ENCODE data around the gene TNFRSF1B. TPM values are rescaled to one million over a fixed set of nuclear protein-coding genes. Genes with fewer than 3 reads are reported as not detected.

Gene TNFRSF1B
- total RNA-seq, 2 experiments from 2014 or later: 187 to 193 TPM

GRCh38 chr1:12136916-12137610 lies 29.7 kb upstream of the TNFRSF1B start:
- Mint-ChIP-seq H3K4me3 (no peak overlapping the region), H3K27me3 (no peaks in the 10 kb centered on the region), H3K9me3 (no peaks in the 10 kb centered on the region), H3K27ac (no peak overlapping the region), H3K36me3 (no peaks in the 10 kb centered on the region), H3K4me1 (peaks cover 22% of the 10 kb centered on the region)
- DNase-seq: no peak

GRCh38 chr1:12138196-12139168 lies 28.3 kb upstream of the TNFRSF1B start:
- no peaks in the 10 kb centered on the region for H3K9me3 Mint-ChIP-seq

GRCh38 chr1:12140016-12140415 lies 26.8 kb upstream of the TNFRSF1B start:
- Mint-ChIP-seq H3K36me3 (no peaks in the 10 kb centered on the region), H3K4me3 (no peak overlapping the region), H3K9me3 (no peaks in the 10 kb centered on the region), H3K27ac (no peak overlapping the region), H3K27me3 (no peaks in the 10 kb centered on the region), H3K4me1 (peaks cover 18% of the 10 kb centered on the region)
- no peak for DNase-seq

More at GRCh38 chr1:12138196-12139168, 28.3 kb upstream of the TNFRSF1B start:
- no peaks in the 10 kb centered on the region for H3K27me3 Mint-ChIP-seq
- H3K36me3 Mint-ChIP-seq: no peaks in the 10 kb centered on the region
- H3K4me3 Mint-ChIP-seq: no peak overlapping the region
- H3K27ac Mint-ChIP-seq: no peak overlapping the region
- peaks cover 15% of the 10 kb centered on the region for H3K4me1 Mint-ChIP-seq
- DNase-seq: no peak

- H3K27ac Mint-ChIP-seq: no peak overlapping the region
Measured at GRCh38 chr1:12140515-12141162, 26.2 kb upstream of the TNFRSF1B start.

GRCh38 chr1:12141163-12141850 lies 25.5 kb upstream of the TNFRSF1B start:
- Mint-ChIP-seq H3K27me3 (no peaks in the 10 kb centered on the region), H3K4me1 (peaks cover 26% of the 10 kb centered on the region), H3K4me3 (no peak overlapping the region), H3K36me3 (no peaks in the 10 kb centered on the region), H3K9me3 (no peaks in the 10 kb centered on the region), H3K27ac (no peak overlapping the region)
- DNase-seq: no peak

More at GRCh38 chr1:12140515-12141162, 26.2 kb upstream of the TNFRSF1B start:
- no peaks in the 10 kb centered on the region for H3K36me3 Mint-ChIP-seq
- H3K27me3 Mint-ChIP-seq: no peaks in the 10 kb centered on the region
- no peaks in the 10 kb centered on the region for H3K9me3 Mint-ChIP-seq
- H3K4me3 Mint-ChIP-seq: no peak overlapping the region
- H3K4me1 Mint-ChIP-seq: peaks cover 24% of the 10 kb centered on the region
- no peak for DNase-seq

- Mint-ChIP-seq H3K4me3 (no peak overlapping the region), H3K4me1 (peaks cover 36% of the 10 kb centered on the region), H3K9me3 (no peaks in the 10 kb centered on the region), H3K36me3 (no peaks in the 10 kb centered on the region), H3K27ac (no peak overlapping the region), H3K27me3 (no peaks in the 10 kb centered on the region)
- DNase-seq: no peak
Measured at GRCh38 chr1:12142141-12142823, 24.5 kb upstream of the TNFRSF1B start.

- Mint-ChIP-seq H3K27me3 (no peaks in the 10 kb centered on the region), H3K4me1 (peaks cover 40% of the 10 kb centered on the region), H3K27ac (peak overlapping the region; percentile 77), H3K4me3 (no peak overlapping the region), H3K9me3 (no peaks in the 10 kb centered on the region), H3K36me3 (no peaks in the 10 kb centered on the region)
- DNase-seq: no peak
Measured at GRCh38 chr1:12142891-12143630, 23.7 kb upstream of the TNFRSF1B start.

- peaks cover 47% of the 10 kb centered on the region for H3K4me1 Mint-ChIP-seq
- no peak for DNase-seq
- no peaks in the 10 kb centered on the region for H3K36me3 Mint-ChIP-seq
- H3K27ac Mint-ChIP-seq: peak overlapping the region; percentile 77
- no peaks in the 10 kb centered on the region for H3K9me3 Mint-ChIP-seq
- no peaks in the 10 kb centered on the region for H3K27me3 Mint-ChIP-seq
- no peak overlapping the region for H3K4me3 Mint-ChIP-seq
Measured at GRCh38 chr1:12143631-12144155, 23.1 kb upstream of the TNFRSF1B start.

GRCh38 chr1:12144236-12144635 lies 22.6 kb upstream of the TNFRSF1B start:
- peaks cover 51% of the 10 kb centered on the region for H3K4me1 Mint-ChIP-seq
- peak overlapping the region; percentile 77 for H3K27ac Mint-ChIP-seq
- no peak overlapping the region for H3K4me3 Mint-ChIP-seq
- no peaks in the 10 kb centered on the region for H3K27me3 Mint-ChIP-seq
- no peak for DNase-seq
- H3K36me3 Mint-ChIP-seq: peaks cover 3% of the 10 kb centered on the region
- peaks cover 3% of the 10 kb centered on the region for H3K9me3 Mint-ChIP-seq

GRCh38 chr1:12144969-12145368 lies 21.8 kb upstream of the TNFRSF1B start:
- peaks cover 10% of the 10 kb centered on the region for H3K36me3 Mint-ChIP-seq
- H3K27ac Mint-ChIP-seq: no peak overlapping the region
- peaks cover 56% of the 10 kb centered on the region for H3K4me1 Mint-ChIP-seq
- H3K27me3 Mint-ChIP-seq: no peaks in the 10 kb centered on the region
- DNase-seq: no peak
- H3K4me3 Mint-ChIP-seq: no peak overlapping the region
- peaks cover 10% of the 10 kb centered on the region for H3K9me3 Mint-ChIP-seq

- Mint-ChIP-seq H3K4me1 (peaks cover 64% of the 10 kb centered on the region), H3K27ac (no peak overlapping the region), H3K27me3 (no peaks in the 10 kb centered on the region), H3K9me3 (peaks cover 11% of the 10 kb centered on the region), H3K4me3 (no peak overlapping the region), H3K36me3 (peaks cover 12% of the 10 kb centered on the region)
- no peak for DNase-seq
Measured at GRCh38 chr1:12145616-12146342, 21.0 kb upstream of the TNFRSF1B start.

GRCh38 chr1:12146343-12147112 lies 20.3 kb upstream of the TNFRSF1B start:
- H3K27ac Mint-ChIP-seq: peak overlapping the region; percentile 2
- H3K4me1 Mint-ChIP-seq: peaks cover 71% of the 10 kb centered on the region
- H3K4me3 Mint-ChIP-seq: no peak overlapping the region
- H3K9me3 Mint-ChIP-seq: peaks cover 16% of the 10 kb centered on the region
- no peak for DNase-seq
- peaks cover 17% of the 10 kb centered on the region for H3K36me3 Mint-ChIP-seq
- no peaks in the 10 kb centered on the region for H3K27me3 Mint-ChIP-seq

All from activated naive CD8-positive, alpha-beta T cell treated with anti-CD3 and anti-CD28 coated beads for 36 hours (primary cell).